ENCODE results near the gene ERF. TPM values are rescaled to one million over a fixed set of nuclear protein-coding genes. Genes with fewer than 3 reads are reported as not detected.

ERF gene
- total and polyA plus RNA-seq, 2 of the 8 experiments (the other 6 are each of a cell fraction or from before 2014, with no cell fraction given) = 43.7 to 62.7 TPM

DNA sequence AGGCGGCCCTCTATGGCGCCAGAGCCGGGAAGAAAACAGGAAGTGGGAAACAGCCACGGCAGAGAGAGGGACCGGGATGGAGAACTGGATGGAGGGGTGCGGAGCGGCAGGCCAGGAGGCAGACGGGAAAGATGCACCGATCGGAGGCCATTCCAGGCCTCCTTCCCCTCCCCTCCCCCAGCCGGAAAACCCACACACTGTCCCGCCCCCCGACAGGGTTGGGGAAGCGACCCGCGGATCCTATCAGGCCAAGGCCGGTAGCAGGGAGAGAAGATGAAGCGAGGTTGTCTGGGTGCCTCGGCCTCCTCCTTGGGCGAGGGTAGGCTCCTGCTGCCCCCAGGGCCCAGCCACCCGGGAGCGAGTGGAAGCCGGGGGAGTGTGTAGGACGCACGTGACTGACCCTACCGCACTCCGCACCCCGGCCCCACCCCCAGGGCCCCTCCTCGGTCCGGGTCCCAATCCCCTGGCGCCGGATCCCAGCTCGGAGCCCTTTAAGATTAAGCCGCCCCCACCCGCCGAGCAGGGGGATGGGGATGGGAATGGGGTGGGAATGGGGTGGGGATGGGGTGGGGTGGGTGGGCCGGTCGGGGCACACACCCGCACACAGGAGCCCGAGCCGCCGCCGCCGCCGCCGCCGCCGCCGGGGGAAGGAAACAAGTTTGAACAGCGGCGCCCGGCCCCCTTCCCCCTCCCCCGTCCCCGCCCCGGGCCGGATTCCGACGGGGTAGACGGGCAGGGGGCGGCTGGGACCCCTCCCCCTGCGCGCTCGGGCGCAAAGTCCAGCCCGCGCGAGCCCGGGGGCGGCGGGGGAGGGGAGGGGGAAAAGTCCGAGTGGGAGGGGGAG is 1.5 kb downstream of the ERF start (continued):
- TF ChIP-seq SIX5 (IDR thresholded peaks at IDR 0.05; ENCODE audit: low read depth, low read length) (no peak), JUN (IDR thresholded peaks at IDR 0.05; ENCODE audit: low read depth, low read length) (no peak), PHF8 (conservative IDR thresholded peaks at IDR 0.05; ENCODE audit: low read depth, low read length) (peak; percentile 34; the same call in 1 of the 2 replicates), HDAC6 (IDR thresholded peaks at IDR 0.05; ENCODE audit: low read depth, low read length) (no peak), TAF7 (optimal IDR thresholded peaks at IDR 0.05; ENCODE audit: borderline replicate concordance, low read depth, low read length) (no peak), TBP (IDR thresholded peaks at IDR 0.05; ENCODE audit: low read depth, low read length) (no peak), SAP30 (IDR thresholded peaks at IDR 0.05; ENCODE audit: insufficient read depth, insufficient replicate concordance, low read length) (peak; percentile 45), CEBPB (IDR thresholded peaks at IDR 0.05; ENCODE audit: low read depth, low read length) (no peak), BACH1 (IDR thresholded peaks at IDR 0.05; ENCODE audit: low read length) (no peak), TCF12 (IDR thresholded peaks at IDR 0.05; ENCODE audit: low read depth, low read length) (no peak), HDAC2 (IDR thresholded peaks at IDR 0.05; ENCODE audit: borderline replicate concordance in 1 of 2, low read depth in 2 of 2, low read length in 2 of 2) (no peak), KDM4A (IDR thresholded peaks at IDR 0.05; ENCODE audit: low read depth, low read length, severe bottlenecking) (no peak), ZNF274 (IDR thresholded peaks at IDR 0.05; ENCODE audit: borderline replicate concordance, extremely low read depth, low read length) (no peak), EGR1 (IDR thresholded peaks at IDR 0.05; ENCODE audit: borderline replicate concordance, low read depth, low read length) (no peak), ASH2L (IDR thresholded peaks at IDR 0.05; ENCODE audit: low read length) (no peak), SRF (IDR thresholded peaks at IDR 0.05; ENCODE audit: low read depth, low read length) (no peak), SP4 (IDR thresholded peaks at IDR 0.05; ENCODE audit: low read length) (no peak), RNF2 (IDR thresholded peaks at IDR 0.05; ENCODE audit: borderline replicate concordance, low read depth, low read length, missing control alignments, poor library complexity, severe bottlenecking) (no peak), CBX5 (IDR thresholded peaks at IDR 0.05; ENCODE audit: low read depth, low read length) (no peak), RXRA (IDR thresholded peaks at IDR 0.05; ENCODE audit: insufficient read depth, low read depth, low read length) (no peak), SIRT6 (IDR thresholded peaks at IDR 0.05; ENCODE audit: low read length) (no peak)
- TF ChIP-seq, protein P1, sequence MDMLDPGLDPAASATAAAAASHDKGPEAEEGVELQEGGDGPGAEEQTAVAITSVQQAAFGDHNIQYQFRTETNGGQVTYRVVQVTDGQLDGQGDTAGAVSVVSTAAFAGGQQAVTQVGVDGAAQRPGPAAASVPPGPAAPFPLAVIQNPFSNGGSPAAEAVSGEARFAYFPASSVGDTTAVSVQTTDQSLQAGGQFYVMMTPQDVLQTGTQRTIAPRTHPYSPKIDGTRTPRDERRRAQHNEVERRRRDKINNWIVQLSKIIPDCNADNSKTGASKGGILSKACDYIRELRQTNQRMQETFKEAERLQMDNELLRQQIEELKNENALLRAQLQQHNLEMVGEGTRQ (IDR thresholded peaks at IDR 0.05; ENCODE audit: low read length) = peak; percentile 27; the same call in 1 of the 2 replicates
- TF ChIP-seq, protein P2, sequence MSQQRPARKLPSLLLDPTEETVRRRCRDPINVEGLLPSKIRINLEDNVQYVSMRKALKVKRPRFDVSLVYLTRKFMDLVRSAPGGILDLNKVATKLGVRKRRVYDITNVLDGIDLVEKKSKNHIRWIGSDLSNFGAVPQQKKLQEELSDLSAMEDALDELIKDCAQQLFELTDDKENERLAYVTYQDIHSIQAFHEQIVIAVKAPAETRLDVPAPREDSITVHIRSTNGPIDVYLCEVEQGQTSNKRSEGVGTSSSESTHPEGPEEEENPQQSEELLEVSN (IDR thresholded peaks at IDR 0.05) = no peak
